GM18861 (cell line): Measurements from ENCODE around the gene TMOD3.
A peak's percentile ranks its signal among the peaks of the same experiment; 100 is the strongest.
"Not testable (repeated sequence)": the region's sequence is repeated elsewhere in the genome, so short reads cannot be mapped to it uniquely, and the experiment has no call there.

Experiments
- ATAC-seq: cut with Tn5 transposase; IDR thresholded peaks from one replicate; pipeline ENCODE4 v1.9.1; 2021; ENCODE audit not compliant: unreplicated experiment

Gene TMOD3

GRCh38 chr15:51829376-51830275, at the start of gene TMOD3:
TMOD3 (plus strand) TSS chr15:51829653; CDS start chr15:51862885, 33,232 bp downstream.
- peak; percentile 82 for ATAC-seq

GRCh38 chr15:51780636-51781035, 48.8 kb upstream of the TMOD3 start:
- no peak for ATAC-seq

GRCh38 chr15:51781506-51781905, 47.9 kb upstream of the TMOD3 start:
- no peak for ATAC-seq

DNA sequence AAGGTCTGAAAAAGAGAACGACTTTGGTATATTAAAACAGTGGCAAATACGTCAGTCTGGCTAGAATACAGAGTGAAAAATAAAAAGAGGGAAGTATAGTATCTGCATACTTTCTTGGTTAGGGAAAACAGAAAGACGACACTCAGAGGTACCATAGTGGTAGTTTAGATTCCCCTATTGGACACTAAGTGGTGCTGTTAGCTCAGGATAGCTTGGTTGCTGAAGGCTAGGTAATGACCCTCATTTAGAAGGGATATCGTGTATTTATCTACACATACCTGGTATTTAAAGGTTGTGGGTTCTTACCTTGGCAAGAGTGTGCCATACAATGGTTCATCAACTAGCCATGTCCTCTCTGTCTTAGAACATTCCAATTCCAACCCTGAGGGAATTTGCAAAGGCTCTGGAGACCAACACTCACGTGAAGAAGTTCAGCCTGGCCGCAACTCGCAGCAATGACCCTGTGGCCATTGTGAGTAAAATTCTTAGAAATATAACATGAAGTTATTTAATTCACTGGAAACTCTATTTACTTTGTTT, 47.0 kb upstream of the TMOD3 start:
- no peak for ATAC-seq

- no peak for ATAC-seq
Observed at GRCh38 chr15:51783967-51784366, 45.5 kb upstream of the TMOD3 start.

DNA sequence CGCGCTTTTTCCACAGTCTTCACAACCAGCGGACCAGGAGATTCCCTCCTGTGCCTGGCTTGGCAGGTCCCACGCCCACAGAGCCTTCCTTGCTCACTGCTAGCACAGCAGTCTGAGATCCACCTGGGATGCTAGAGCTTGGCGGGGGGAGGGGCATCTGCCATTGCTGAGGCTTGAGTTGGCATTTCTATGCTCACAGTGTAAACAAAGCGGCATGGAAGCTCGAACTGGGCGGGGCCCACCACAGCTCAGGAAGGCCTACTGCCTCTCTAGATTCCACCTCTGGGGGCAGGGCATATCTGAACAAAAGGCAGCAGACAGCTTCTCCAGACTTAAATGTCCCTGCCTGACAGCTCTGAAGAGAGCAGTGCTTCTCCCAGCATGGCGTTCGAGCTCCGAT, 42.3 kb upstream of the TMOD3 start:
- not testable (repeated sequence) for ATAC-seq

DNA sequence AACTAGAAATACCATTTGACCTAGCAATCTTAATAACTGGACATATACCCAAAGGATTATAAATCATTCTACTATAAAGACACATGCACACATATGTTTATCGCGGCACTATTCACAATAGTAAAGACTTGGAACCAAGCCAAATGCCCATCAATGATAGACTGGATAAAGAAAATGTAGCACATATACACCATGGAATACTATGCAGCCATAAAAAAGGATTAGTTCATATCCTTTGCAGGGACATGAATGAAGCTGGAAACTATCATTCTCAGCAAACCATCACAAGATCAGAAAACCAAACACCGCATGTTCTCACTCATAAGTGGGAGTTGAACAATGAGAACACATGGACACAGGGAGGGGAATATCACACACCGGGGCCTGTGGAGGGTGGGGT, 37.0 kb upstream of the TMOD3 start:
- not testable (repeated sequence) for ATAC-seq

DNA sequence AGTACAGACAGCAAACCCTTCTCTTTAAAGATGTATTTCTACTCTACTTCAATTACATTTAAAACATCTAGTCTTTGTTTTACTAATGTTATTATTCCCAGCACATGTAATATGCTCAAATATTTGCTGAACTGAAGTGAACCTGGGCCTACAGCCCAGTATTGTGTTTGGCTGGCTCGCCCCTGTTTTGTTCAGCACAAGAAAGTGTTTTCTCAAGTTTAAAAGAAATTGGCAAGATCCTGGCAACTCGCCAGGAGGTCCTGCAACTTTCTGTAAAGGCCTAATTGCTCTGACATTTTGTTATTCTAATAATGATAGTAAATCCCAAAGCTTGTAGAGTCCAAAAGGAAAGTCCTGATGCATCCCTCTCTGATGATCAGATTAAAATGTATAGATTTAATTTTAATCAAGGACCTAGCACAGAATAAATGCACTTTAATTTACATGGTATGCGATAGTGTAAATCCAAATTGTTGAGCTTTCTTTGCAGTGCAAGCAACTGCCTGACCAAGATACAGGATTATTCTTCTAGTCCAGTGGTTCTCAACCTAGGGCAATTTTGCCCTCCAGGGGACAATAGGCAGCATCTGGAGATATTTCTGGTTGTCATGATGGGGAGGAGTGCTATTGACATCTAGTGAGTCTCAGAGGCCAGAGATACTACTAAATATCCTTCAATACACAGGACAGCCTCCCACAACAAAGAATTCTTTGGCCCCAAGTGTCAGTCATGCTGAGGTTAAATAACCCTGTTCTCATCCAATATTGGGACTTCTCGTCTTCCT, 35.7 kb upstream of the TMOD3 start:
- ATAC-seq, result no peak

DNA sequence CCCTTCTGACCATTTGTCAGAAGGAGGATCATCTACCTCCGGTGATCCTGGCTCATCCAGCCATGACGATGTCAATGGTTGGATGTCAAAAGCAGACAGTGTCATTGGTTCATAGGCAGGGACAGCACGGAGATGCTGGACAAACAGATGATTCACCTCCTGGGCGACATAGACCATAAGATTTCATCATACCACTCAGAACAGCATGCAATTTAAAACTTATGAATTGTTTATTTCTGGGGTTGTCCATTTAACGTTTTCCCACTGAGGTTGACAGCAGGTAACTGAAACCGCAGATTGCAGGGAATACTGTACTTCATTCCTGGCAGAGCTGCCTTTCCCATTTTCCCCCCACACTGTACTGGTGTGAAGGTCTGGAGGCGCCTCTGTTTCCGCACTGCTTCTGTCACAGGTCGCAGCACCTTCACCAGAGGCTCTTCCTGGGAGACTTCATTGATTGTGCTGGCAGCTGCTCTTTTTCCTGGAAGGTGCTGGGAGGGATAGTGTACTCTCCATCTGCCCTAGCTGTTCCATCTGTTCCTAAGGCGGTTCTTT, 32.5 kb upstream of the TMOD3 start:
- ATAC-seq, result no peak

DNA sequence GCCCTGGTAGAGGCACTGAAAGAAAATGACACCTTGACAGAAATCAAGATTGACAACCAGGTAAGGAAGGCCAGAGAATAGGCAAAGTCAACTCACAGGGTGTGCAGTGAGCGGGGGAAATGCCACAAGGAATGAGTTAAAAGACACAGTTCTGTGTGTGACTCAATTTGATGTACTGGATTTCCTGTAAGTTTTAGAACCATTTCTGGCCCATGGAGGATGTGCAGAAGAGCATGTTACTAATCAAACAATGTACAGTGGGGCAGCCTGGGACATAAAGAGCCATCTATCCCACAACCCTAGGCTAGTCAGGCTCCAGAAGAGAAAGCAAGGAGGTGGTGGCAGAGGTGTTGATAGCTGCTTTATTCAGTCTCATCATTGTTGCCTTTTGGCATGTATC, 31.2 kb upstream of the TMOD3 start:
- no peak for ATAC-seq

DNA sequence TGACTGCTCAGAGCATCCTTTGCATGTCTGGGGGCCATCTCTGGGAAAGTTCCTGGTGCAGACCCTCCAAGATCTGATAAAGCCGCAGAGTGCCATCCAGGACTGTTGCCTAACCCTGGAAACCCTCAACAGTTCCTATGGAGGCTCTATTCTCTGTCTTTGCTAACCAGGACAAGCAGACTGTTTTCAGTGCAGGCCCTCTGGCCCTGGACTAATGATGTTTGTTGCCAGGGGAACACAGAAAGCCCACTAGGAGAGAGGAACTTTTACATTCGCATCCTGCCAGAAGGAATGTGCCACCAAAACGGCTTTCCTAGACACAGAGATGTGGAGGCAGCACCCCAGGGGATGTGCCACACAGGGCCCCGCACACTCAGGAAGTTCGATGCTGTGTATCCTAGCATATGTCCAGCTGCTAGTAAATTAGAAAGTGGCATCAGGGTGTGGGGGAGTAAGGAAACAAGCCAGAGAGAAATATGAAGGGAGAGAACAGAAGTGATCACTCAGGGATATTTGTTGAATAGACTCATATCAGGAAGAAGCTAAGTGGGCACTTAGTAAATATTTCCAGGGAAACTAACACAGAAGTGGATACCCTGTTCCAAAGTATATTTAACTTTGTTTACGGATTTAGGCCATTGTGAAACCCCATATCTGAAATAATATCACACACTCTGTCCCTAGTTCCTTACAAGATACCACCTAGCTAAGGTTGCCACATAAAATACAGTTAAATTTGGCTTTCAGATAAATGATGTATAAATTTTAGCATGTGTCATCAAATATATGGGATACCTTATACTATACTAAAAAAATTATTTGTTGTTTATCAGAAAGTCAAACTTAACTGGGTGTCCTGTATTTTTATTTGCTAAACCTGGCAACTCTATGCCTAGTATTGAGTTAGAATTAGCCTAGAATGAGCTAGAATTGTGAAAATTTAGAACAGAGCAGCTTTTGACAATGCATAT, 29.9 kb upstream of the TMOD3 start:
- ATAC-seq, result no peak

- ATAC-seq, result no peak
Observed at GRCh38 chr15:51801391-51801835, 28.0 kb upstream of the TMOD3 start.

- ATAC-seq, result no peak
Observed at GRCh38 chr15:51802593-51802992, 26.9 kb upstream of the TMOD3 start.

DNA sequence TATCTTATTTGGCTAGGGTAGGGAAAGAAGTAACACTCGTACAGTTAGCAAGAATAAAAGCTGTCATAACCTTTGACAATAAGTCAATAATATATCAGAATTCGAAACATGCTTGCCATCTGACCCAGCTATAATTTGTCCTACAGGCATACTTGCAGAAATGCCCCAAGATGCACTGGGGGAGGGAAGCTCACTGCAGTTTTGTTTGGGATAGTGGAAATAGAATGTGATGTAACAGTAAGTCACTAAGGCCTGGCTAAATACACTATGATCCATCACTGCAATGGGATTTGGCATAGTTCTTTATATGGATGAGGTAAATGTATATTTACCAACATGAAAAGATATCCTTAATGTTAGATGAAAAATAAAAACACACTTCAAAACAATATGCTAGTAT, 25.5 kb upstream of the TMOD3 start:
- ATAC-seq, result no peak

- ATAC-seq, result no peak
Observed at GRCh38 chr15:51806123-51806522, 23.3 kb upstream of the TMOD3 start.

DNA sequence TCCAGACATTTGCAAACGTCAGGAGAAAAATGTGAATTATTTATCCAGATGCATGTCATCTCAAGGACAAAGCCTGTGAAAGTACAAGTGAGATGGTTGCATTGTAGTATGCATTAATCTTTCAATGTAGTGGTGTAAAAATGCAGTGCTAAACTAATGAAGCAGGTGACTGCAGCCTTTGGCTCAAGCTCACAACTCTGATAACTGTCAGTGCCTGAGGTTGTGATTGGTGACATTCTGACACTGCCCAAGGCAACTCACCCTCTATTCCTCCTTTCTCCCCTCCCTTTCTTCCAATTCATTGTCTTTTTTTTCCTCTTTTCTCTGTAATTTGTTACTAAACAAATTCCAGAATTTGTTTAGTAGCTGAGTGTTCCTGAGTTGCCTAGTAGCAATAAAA, 20.0 kb upstream of the TMOD3 start:
- no peak for ATAC-seq

DNA sequence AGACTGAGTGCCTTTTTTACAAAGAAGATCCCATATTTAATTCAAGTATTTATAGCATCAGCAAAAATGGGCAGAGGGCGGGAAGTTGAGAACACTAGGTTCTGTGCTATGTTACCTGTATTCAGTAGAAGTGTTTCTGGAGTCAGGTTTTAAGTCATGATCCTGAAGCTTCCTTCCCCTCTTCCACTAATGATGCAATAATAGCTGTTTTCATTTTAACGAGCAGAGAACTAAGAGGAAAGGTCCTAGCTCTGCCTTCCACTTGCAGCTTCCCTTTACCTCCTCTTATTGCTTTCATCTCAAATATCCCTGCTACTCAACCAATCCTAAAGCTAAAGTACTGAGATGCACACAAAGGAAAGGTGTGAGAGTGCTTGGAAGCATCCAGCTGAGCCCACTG, 16.9 kb upstream of the TMOD3 start:
- no peak for ATAC-seq

DNA sequence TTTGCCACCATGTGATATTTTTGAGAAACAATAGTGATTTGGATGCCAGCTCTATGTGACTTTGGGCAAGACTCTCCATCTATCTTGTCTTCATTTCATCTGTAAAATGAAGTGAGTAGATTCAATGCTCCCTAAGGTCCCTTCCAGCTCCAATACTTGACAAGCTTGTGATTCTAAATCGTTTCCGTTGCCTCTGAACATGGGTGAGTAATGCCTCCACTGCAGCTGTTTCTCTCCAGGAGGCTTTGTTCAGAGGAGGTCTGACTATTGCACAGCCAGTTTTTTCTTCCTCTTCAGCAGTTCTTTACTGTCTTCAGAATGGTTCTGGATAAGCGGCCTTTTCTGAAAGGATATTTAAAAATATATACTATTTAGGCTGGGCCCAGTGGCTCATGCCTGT, 14.8 kb upstream of the TMOD3 start:
- ATAC-seq, result no peak

DNA sequence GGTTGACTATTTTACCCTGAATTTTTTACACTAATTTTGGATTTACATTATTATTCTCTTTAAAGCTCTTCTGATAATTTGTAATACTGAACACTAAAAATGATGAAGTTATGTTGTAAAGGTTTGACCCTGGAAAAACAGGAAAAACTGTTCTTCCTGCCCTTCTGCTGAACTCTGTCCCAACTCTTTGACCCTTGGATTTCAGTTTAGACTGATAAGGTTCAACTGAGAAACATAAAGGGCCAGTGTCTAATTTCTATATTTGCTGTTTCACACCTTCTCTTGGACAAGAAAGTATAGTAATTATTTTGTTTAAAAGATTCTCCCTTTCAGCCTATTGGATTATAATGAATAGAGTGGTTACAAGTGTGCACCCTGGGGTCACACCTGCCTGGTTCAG, 12.8 kb upstream of the TMOD3 start:
- ATAC-seq, result no peak

- no peak for ATAC-seq
Observed at GRCh38 chr15:51818150-51818549, 11.3 kb upstream of the TMOD3 start.
